SK-MEL-5 (cell line): ENCODE measurements around the gene MUC2. TPM values are rescaled to one million over a fixed set of nuclear protein-coding genes. Genes with fewer than 3 reads are reported as not detected.

Experiments
- DNase-seq: peaks from one replicate; pipeline ENCODE4 v3.0.0-alpha.2; 2016; ENCODE audit warnings: low read depth, low spot score
- in situ Hi-C: cut with HindIII; loops from 2 replicates; pipeline ENCODE4 v1.10.0; 2016; ENCODE audit warnings: low sequenced_read_pairs, high pct_unique_total_duplicates, low pct_unique_long_range_greater_than_20kb
- total RNA-seq: library from RNA; depleted of rRNA; stranded (reverse); fragments of >200 nt; shearing (Covaris generic); gene quantifications from 2 replicates; pipeline ENCODE4 v1.2.3, GENCODE V29; 2014

Gene MUC2
- total RNA-seq, 1 experiment from 2014 or later, result not detected

- in situ Hi-C loops, result no loop called here
- no peak for DNase-seq
These were observed 14.3 kb upstream of the MUC2 start for GRCh38 chr11:1060410-1060809.

GRCh38 chr11:1060852-1061616 is 13.6 kb upstream of the MUC2 start:
- in situ Hi-C loops, result no loop called here
- DNase-seq, result no peak

- in situ Hi-C loops, result no loop called here
- DNase-seq, result no peak
These were observed 12.4 kb upstream of the MUC2 start for GRCh38 chr11:1062075-1062820.

GRCh38 chr11:1064167-1064566 is 10.5 kb upstream of the MUC2 start:
- in situ Hi-C loops, result no loop called here
- DNase-seq, result no peak

GRCh38 chr11:1067812-1068496 is 6.7 kb upstream of the MUC2 start:
- in situ Hi-C loops, result no loop called here
- DNase-seq, result no peak

GRCh38 chr11:1069740-1070139 is 4.9 kb upstream of the MUC2 start:
- in situ Hi-C loops, result no loop called here
- DNase-seq, result no peak

- in situ Hi-C loops, result no loop called here
- DNase-seq, result no peak
These were observed 3.8 kb upstream of the MUC2 start for GRCh38 chr11:1070594-1071462.

GRCh38 chr11:1071571-1072115 is 3.0 kb upstream of the MUC2 start:
- in situ Hi-C loops, result no loop called here
- DNase-seq, result no peak

GRCh38 chr11:1072116-1072820 is 2.4 kb upstream of the MUC2 start:
- no peak for DNase-seq
- in situ Hi-C loops, result no loop called here

- in situ Hi-C loops, result no loop called here
- no peak for DNase-seq
These were observed 1.8 kb upstream of the MUC2 start for GRCh38 chr11:1072821-1073231.

- in situ Hi-C loops, result no loop called here
- DNase-seq, result no peak
These were observed 1.4 kb upstream of the MUC2 start for GRCh38 chr11:1073261-1073724.

- in situ Hi-C loops, result no loop called here
- DNase-seq, result no peak
These were observed 827 bp upstream of the MUC2 start for GRCh38 chr11:1073851-1074243.

GRCh38 chr11:1075341-1075911 is 752 bp downstream of the MUC2 start:
- in situ Hi-C loops, result no loop called here
- DNase-seq, result no peak

- in situ Hi-C loops, result no loop called here
- DNase-seq, result no peak
These were observed 1.5 kb downstream of the MUC2 start for GRCh38 chr11:1076061-1076665.

GRCh38 chr11:1077033-1077416 is 2.4 kb downstream of the MUC2 start:
- in situ Hi-C loops, result no loop called here
- DNase-seq, result no peak

GRCh38 chr11:1077417-1078119 is 2.9 kb downstream of the MUC2 start:
- in situ Hi-C loops, result no loop called here
- no peak for DNase-seq
